Measurements from ENCODE around the gene C16orf74. TPM values are rescaled to one million over a fixed set of nuclear protein-coding genes. Genes with fewer than 3 reads are reported as not detected.

The C16orf74 gene
- total RNA-seq, 4 donors from 2014 or later, result 11.0 to 13.0 (median 11.4) TPM

DNA sequence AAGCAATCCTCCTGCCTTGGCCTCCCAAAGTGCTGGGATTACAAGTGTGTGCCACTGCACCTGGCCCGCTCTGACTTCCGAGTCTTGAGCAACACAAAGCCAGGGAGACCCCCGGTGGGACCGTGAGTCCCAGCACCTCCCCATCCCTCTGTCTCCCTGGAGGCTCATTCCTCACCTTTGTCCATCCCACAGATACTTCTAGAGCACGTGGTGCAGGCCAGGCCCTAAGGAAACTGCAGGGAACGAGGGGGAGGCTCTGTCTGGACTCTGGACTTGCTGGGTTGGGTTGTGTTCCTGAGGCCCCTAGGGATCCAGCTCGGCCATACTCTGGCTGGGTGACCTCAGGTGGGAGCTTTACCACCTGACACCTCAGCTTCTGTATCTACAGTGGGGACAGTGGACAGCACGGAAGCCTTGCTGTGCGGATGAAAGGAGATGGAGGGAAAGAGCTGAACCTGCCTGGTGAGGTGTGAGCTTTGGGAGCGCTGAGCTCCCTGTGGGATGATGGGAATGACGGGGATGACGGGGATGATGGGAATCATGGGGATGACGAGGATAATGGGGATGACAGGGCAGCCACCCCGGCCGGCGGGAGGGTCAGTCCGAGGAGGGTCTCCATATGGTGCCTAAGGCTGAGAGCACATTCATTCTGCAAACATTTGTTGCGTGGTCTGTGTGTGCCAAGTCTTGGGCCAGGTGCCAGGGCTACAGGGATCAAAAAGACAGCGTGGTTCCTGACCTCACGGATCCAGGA, 26.6 kb downstream of the C16orf74 start:
- TF ChIP-seq POLR2A (IDR thresholded peaks at IDR 0.05) (no peak), POLR2AphosphoS5 (IDR thresholded peaks at IDR 0.05) (no peak), EP300 (IDR thresholded peaks at IDR 0.05) (no peak)
- TF ChIP-seq, protein P1, sequence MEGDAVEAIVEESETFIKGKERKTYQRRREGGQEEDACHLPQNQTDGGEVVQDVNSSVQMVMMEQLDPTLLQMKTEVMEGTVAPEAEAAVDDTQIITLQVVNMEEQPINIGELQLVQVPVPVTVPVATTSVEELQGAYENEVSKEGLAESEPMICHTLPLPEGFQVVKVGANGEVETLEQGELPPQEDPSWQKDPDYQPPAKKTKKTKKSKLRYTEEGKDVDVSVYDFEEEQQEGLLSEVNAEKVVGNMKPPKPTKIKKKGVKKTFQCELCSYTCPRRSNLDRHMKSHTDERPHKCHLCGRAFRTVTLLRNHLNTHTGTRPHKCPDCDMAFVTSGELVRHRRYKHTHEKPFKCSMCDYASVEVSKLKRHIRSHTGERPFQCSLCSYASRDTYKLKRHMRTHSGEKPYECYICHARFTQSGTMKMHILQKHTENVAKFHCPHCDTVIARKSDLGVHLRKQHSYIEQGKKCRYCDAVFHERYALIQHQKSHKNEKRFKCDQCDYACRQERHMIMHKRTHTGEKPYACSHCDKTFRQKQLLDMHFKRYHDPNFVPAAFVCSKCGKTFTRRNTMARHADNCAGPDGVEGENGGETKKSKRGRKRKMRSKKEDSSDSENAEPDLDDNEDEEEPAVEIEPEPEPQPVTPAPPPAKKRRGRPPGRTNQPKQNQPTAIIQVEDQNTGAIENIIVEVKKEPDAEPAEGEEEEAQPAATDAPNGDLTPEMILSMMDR (IDR thresholded peaks at IDR 0.05), result no peak
- H3K9me3 ChIP-seq, result no peaks in the 10 kb centered on the region
- H3K27me3 ChIP-seq, result peaks cover 5% of the 10 kb centered on the region
- no peak overlapping the region for H3K27ac ChIP-seq
- no peaks in the 10 kb centered on the region for H3K4me1 ChIP-seq
- 77% methylated on average over 17 of the region's 20 CpGs for WGBS
- no peak for DNase-seq (ENCODE audit: low spot score in 2 of 2)
- H3K4me3 ChIP-seq, result no peak overlapping the region
- no peaks in the 10 kb centered on the region for H3K36me3 ChIP-seq

DNA sequence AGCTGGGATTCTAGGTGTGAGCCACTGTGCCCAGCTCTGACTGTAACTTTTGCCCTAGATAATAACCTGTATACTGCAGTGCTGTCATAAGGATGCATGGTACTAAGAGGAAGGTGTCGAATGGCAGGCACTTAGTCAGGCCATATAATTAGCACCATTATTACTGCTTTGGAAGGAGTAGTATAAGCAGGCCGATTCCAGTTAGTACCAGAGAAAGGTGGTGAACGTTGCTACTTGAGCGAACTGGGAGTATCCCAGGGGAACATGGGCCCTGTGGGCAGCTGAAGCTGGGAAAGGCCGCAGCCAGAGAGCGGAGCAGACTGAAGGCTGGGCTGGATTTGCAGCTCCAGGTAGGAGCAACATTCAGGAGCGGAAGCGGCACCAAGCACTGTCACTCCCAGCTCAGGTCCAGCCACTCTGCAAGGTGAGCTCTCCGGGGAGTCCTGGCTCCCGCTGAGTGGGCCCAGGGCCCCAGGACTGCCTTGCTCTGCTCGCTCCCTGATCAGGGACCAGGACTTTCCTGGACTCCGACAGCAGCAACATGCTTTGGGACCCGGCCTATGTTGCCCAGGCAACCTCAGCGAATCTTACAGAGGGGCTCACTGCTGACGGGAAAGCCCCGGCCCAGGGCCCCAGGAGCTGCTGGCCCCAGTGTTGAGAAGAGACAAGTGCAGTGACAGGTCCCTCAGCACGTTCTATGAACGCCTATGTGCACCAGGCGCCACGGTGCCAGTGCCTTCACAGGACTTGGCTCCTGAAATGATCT, 28.6 kb downstream of the C16orf74 start:
- Histone ChIP-seq H3K4me1 (peaks cover 11% of the 10 kb centered on the region), H3K4me3 (no peak overlapping the region), H3K27ac (no peak overlapping the region), H3K9me3 (no peaks in the 10 kb centered on the region), H3K36me3 (no peaks in the 10 kb centered on the region), H3K27me3 (peaks cover 5% of the 10 kb centered on the region)
- 75% methylated on average over 13 of the region's 20 CpGs for WGBS
- TF ChIP-seq EP300 (IDR thresholded peaks at IDR 0.05), result no peak
- no peak for TF ChIP-seq POLR2AphosphoS5 (IDR thresholded peaks at IDR 0.05)
- TF ChIP-seq, protein P1 (IDR thresholded peaks at IDR 0.05), result no peak
- no peak for TF ChIP-seq POLR2A (IDR thresholded peaks at IDR 0.05)
- no peak for DNase-seq (ENCODE audit: low spot score in 2 of 2)

DNA sequence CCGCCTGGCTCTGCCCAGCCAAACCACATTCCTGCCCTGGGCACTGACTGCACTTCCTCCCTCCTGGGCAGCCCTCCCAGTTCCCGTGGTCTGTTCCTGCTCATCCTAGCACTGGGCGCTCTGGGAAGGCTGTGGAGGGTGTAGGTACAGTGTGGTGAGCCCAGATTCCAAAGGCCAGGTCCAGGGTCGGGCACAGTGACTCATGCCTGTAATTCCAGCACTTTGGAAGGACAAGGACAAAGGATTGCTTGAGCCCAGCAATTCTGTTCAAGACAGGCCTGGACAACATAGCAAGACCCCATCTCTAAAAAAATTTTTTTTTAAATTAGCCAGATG, 30.6 kb downstream of the C16orf74 start:
- no peaks in the 10 kb centered on the region for H3K9me3 ChIP-seq
- H3K4me3 ChIP-seq, result no peak overlapping the region
- TF ChIP-seq, protein P1 (IDR thresholded peaks at IDR 0.05), result no peak
- TF ChIP-seq POLR2A (IDR thresholded peaks at IDR 0.05) (no peak), POLR2AphosphoS5 (IDR thresholded peaks at IDR 0.05) (no peak), EP300 (IDR thresholded peaks at IDR 0.05) (no peak)
- H3K27ac ChIP-seq, result no peak overlapping the region
- H3K36me3 ChIP-seq, result no peaks in the 10 kb centered on the region
- no peaks in the 10 kb centered on the region for H3K27me3 ChIP-seq
- DNase-seq (ENCODE audit: low spot score in 2 of 2), result no peak
- peaks cover 31% of the 10 kb centered on the region for H3K4me1 ChIP-seq
- 63% methylated on average over 4 of the region's 4 CpGs for WGBS

DNA sequence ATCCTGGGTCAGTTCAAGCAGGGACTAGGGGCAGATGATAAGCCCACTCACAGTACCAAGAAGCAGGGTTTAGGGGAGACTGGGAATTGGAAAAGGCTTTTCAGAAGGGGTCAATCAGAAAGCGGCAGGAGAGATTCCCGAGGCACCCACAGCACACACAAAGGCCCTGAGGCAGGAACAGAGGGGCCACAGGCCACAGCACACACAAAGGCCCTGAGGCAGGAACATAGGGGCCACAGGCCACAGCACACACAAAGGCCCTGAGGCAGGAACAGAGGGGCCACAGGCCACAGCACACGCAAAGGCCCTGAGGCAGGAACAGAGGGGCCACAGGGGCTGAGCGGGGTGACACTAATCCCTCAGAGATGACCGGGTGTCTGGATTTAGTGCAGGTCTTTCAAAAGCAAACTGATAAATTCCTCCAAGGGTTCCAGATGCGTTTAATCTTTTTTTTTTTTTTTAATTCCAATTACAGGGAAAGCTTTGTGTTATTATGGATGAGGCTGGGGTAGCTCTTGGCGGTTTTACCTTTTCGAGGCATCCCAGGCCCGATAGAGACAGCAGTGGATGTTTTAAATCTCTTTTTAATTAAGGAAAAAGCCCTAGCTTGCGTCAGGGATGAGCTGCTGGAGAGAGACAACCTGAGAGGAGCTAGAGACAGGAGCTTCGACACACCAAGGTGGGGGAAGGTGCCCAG, 31.1 kb downstream of the C16orf74 start:
- Histone ChIP-seq H3K4me3 (no peak overlapping the region), H3K27ac (no peak overlapping the region), H3K4me1 (peaks cover 33% of the 10 kb centered on the region), H3K9me3 (no peaks in the 10 kb centered on the region), H3K36me3 (no peaks in the 10 kb centered on the region), H3K27me3 (no peaks in the 10 kb centered on the region)
- 77% methylated on average over 11 of the region's 11 CpGs for WGBS
- no peak for TF ChIP-seq POLR2A (IDR thresholded peaks at IDR 0.05)
- TF ChIP-seq EP300 (IDR thresholded peaks at IDR 0.05), result no peak
- no peak for TF ChIP-seq POLR2AphosphoS5 (IDR thresholded peaks at IDR 0.05)
- TF ChIP-seq, protein P1 (IDR thresholded peaks at IDR 0.05), result no peak
- DNase-seq (ENCODE audit: low spot score in 2 of 2), result no peak

DNA sequence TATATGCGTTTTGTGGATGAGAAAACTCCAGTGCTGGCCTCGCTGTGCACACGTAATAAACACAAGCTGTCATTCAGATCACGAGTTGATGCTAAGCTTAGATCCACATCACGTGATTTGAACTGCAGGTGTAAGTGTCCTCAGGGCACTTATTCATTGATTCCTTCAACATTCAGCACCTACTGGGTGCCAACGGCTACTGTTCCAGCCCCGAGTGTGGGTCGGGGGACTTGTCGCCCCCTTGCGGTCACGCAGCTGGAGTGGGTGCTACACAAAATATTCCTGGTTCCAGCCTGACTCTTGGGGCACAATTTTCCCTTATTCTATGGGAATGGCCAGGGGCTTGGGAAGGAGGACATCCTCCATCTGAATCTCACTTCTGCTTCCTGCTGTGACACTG, 32.2 kb downstream of the C16orf74 start:
- H3K9me3 ChIP-seq, result no peaks in the 10 kb centered on the region
- no peaks in the 10 kb centered on the region for H3K36me3 ChIP-seq
- H3K27me3 ChIP-seq, result no peaks in the 10 kb centered on the region
- DNase-seq (ENCODE audit: low spot score in 2 of 2), result no peak
- H3K27ac ChIP-seq, result no peak overlapping the region
- WGBS, result 62% methylated on average over 9 of the region's 11 CpGs
- H3K4me1 ChIP-seq, result peaks cover 33% of the 10 kb centered on the region
- no peak overlapping the region for H3K4me3 ChIP-seq
- TF ChIP-seq, protein P1 (IDR thresholded peaks at IDR 0.05), result peak in 1 of 2 donors; percentile 23
- TF ChIP-seq POLR2A (IDR thresholded peaks at IDR 0.05), result no peak
- TF ChIP-seq POLR2AphosphoS5 (IDR thresholded peaks at IDR 0.05), result no peak
- TF ChIP-seq EP300 (IDR thresholded peaks at IDR 0.05), result no peak
